GM13976 (cell line): ENCODE measurements around the gene RBM43.

Experiments
- DNase-seq: peaks from one replicate; pipeline ENCODE4 v3.0.0; 2012; ENCODE audit warnings: low spot score
- CTCF ChIP-seq: IDR thresholded peaks from 2 replicates; pipeline ENCODE4 v1.5.1; 2012; ENCODE audit warnings: borderline replicate concordance, mild to moderate bottlenecking; ENCODE audit not compliant: insufficient read depth; ENCODE audit errors: extremely low read depth, missing control alignments, control extremely low read depth
- in situ Hi-C: fragments of 300-500 bp; cut with MboI; formaldehyde crosslinking; loops from one replicate; pipeline ENCODE4 v1.12.0; 2022; ENCODE audit warnings: low sequenced_read_pairs, mixed read lengths, inconsistent platforms; ENCODE audit not compliant: unreplicated experiment

The RBM43 gene

DNA sequence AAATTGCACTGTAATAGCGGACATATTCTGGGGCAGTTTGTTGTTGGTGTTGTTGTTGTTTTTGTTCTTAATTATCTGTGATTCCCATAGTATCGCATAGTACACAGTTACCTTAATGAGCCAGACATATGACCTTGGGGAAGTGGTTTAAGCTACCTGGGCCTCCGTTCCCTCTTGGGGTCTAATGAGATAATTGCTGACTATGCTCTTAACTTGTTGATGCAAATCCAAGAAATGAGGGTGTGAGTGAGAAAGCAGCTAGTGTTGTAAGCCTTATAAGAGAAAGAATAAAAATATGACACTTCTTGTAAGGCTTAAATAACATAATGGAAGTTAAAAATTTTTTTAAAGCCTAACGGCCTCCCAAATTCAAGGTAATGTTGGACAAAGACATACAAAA lies 20.7 kb upstream of the RBM43 start:
- DNase-seq, result no peak
- no peak for TF ChIP-seq CTCF
- in situ Hi-C loops, result no loop called here

DNA sequence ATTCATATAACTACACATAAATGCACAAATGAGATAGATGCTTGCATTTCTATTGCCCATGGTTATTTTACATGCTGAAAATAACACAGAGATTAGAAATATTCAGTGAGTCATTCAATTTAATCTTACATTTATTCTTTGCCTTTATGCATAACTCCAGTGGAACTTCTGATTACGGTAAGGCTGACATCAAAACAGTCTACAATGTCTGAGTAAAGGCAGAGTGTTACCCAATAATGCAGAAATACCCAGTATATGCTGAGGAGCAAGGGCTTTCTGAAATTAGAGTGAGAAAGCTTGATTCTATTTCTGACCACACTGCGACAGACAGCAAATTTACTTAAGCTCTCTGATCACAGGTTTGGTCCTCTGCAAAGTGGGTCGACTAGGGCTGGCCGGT lies 18.6 kb upstream of the RBM43 start:
- in situ Hi-C loops, result no loop called here
- DNase-seq, result no peak
- no peak for TF ChIP-seq CTCF

DNA sequence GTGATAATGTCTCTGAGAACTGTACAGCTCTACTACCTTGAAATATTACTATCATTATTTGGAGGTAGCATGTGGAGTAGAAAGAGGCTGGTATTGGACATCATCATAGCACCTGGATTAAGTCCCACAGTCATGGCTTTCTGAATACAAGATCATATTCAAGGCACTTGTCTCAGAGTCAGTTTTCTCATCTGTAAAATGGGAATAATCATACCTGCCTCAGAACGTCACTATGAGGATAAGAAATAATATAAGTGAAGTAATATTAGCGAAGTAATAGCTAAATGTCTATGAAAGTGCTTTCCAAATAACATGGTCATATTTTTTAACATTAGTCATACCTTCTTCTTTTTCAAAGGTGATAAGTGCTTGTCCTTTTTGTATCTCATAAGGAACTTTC lies 16.8 kb upstream of the RBM43 start:
- no peak for DNase-seq
- in situ Hi-C loops, result no loop called here
- TF ChIP-seq CTCF, result no peak

- no peak for DNase-seq
- TF ChIP-seq CTCF, result no peak
These were observed 15.4 kb upstream of the RBM43 start for GRCh38 chr2:151277067-151277466.

DNA sequence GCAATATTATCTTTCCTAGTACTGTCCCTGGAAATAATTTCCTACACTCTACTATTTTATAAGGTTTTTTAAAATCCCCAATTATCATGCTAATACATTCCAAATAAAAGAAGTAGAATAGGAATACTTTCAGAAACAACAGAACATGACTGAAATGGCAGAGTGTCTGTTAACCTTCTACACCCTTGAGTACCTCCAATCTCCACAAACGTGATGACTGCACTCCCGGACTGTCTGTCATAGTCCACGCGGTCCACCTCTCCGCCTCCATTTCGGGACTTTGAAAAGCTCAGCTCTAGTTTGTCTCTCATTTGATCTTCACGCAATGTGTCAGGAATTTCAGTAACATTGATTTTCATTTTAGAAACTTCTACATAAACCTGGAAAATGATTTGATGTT lies 13.6 kb upstream of the RBM43 start:
- no peak for TF ChIP-seq CTCF

More at GRCh38 chr2:151277067-151277466, 15.4 kb upstream of the RBM43 start:
- in situ Hi-C loops, result no loop called here

DNA sequence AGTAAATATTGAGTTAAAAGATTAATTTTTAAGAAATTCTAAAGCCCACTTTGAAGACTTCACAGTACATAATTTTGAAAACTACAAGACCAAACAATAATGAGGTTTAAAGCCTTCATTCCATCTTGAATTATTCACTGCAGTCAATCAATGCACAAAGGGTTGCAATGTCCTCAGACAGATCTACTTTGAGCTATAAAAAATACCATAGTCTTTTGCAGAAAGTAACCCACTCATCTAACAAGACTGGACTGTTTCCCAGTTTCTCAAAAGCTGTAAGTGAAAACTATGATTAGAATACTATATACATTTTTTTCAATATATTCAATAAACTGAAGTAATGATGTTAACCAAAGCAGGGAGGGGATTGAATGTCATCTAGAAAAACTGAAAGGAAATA lies 10.2 kb upstream of the RBM43 start:
- DNase-seq, result no peak
- TF ChIP-seq CTCF, result no peak
- in situ Hi-C loops, result no loop called here

More for the DNA sequence above, 13.6 kb upstream of the RBM43 start:
- in situ Hi-C loops, result no loop called here
- DNase-seq, result no peak
